AG04449 (cell line): ENCODE results near the gene RASSF7.

Source experiments
- CTCF ChIA-PET: fragments of 350-600 bp; formaldehyde crosslinking; extraction: SDS; loops from one replicate; lab custom pipeline; 2021; ENCODE audit warnings: antibody characterized with exemption; lab: Yijun Ruan, JAX
- POLR2A ChIA-PET: fragments of 400-600, 350-600 bp; formaldehyde crosslinking; extraction: SDS; loops from one replicate; lab custom pipeline; 2020; ENCODE audit warnings: antibody characterized with exemption, inconsistent platforms; lab: Yijun Ruan, JAX
- DNase-seq: peaks from one replicate; pipeline ENCODE4 v3.0.0-alpha.2; 2010; ENCODE audit warnings: low read depth, low spot score
- H3K4me3 ChIP-seq: 2 replicates; pipeline ENCODE4 v1.5.1; 2011; ENCODE audit warnings: low read depth, mild to moderate bottlenecking, control low read depth, low read length
- CTCF ChIP-seq: IDR thresholded peaks from one replicate; pipeline ENCODE4 v1.5.1; 2011; ENCODE audit warnings: mild to moderate bottlenecking, moderate library complexity, low read length, control low read depth, inconsistent platforms; ENCODE audit not compliant: insufficient read depth; ENCODE audit errors: missing control alignments

RASSF7 gene

DNA sequence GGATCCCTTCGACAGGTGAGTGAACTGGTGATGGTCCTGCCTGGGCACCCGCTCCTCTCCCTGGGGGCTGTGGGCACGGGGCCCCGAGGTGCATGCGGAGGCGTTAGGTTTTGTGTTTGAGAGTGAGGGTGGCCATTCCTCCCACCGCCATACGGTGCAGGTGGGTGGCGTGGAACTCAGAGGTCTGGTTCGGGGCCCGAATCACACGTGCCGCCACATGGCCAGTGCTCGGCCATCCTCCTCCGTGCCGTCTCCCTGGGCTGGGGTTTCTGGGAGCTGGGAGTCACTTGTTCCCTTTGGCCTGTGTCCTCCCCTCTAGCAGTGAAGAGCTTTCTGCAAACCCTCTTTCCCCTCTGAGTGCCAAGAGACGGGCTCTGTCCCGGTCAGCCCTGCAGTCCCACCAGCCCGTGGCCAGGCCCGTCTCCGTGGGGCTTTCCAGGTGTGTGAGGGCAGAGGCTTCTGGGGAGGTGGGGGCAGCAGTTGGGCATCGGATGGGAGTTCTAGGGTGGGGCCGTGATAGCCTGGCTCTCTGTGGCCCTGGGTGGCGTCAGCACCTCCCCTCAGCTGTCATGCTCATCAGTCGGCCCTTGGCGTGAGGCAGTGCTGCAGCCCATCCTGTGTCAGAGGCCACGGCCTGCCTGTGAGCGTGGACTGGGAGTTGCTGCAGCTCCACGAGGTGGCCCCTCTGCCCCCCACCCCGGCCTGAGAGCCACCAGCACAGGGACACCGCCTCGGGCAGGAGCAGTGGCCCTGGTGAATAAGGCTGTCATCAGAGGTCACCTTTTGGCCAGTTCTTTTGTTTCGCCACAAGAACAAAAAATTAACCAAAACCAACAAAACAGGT is 44.7 kb downstream of the RASSF7 start:
- no peak for DNase-seq
- CTCF ChIA-PET: no interaction called here
- H3K4me3 ChIP-seq: no peak overlapping the region
- no peak for TF ChIP-seq CTCF
- POLR2A ChIA-PET: no interaction called here

DNA sequence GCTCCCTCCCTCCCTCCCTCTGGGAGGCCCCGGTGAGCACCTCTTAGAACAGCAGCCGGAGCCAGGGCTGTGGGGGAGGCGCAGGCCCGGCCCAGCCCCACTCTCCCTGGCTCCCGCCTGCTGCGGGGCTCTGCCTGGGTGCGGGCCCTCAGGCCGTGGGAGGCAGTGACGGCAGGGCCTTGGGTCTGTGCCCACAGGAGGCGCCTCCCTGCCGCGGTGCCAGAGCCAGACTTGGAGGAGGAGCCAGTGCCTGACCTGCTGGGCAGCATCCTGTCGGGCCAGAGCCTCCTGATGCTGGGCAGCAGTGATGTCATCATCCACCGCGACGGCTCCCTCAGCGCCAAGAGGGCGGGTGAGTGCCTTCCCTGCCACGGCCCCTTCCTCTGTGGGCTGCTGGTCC is 45.5 kb downstream of the RASSF7 start:
- no peak overlapping the region for H3K4me3 ChIP-seq
- ChIA-PET POLR2A (no interaction called here), CTCF (no interaction called here)
- TF ChIP-seq CTCF: no peak
- no peak for DNase-seq

DNA sequence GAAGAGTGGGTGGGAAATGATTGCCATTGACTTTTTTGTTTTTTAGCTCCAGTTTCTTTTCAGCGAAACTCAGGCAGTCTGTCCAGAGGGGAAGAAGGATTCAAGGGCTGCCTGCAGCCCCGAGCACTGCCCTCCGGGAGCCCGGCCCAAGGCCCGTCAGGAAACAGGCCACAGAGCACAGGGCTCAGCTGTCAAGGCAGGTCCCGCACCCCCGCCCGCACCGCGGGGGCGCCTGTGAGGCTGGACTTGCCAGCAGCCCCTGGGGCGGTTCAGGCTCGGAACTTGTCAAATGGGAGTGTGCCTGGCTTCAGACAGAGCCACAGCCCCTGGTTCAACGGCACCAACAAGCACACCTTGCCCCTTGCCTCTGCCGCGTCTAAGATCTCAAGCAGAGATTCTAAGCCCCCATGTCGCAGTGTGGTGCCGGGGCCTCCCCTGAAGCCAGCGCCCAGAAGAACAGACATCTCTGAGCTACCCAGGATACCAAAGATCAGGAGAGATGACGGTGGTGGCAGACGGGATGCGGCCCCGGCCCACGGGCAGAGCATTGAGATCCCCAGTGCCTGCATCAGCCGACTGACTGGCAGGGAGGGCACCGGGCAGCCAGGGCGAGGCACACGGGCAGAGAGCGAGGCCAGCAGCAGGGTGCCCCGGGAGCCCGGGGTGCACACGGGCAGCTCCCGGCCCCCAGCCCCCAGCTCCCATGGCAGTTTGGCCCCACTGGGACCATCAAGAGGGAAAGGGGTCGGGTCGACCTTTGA is 46.4 kb downstream of the RASSF7 start:
- no peak for TF ChIP-seq CTCF
- H3K4me3 ChIP-seq: no peak overlapping the region
- no peak for DNase-seq
- POLR2A ChIA-PET: no interaction called here
- CTCF ChIA-PET: no interaction called here

GRCh38 chr11:607971-608659 is 47.3 kb downstream of the RASSF7 start:
- POLR2A ChIA-PET: no interaction called here
- no peak overlapping the region for H3K4me3 ChIP-seq
- no peak for DNase-seq
- CTCF ChIA-PET: no interaction called here
- TF ChIP-seq CTCF: no peak

- no peak for TF ChIP-seq CTCF
- no peak for DNase-seq
- no peak overlapping the region for H3K4me3 ChIP-seq
- ChIA-PET CTCF (no interaction called here), POLR2A (no interaction called here)
These were observed 48.1 kb downstream of the RASSF7 start for GRCh38 chr11:608791-609251.

DNA sequence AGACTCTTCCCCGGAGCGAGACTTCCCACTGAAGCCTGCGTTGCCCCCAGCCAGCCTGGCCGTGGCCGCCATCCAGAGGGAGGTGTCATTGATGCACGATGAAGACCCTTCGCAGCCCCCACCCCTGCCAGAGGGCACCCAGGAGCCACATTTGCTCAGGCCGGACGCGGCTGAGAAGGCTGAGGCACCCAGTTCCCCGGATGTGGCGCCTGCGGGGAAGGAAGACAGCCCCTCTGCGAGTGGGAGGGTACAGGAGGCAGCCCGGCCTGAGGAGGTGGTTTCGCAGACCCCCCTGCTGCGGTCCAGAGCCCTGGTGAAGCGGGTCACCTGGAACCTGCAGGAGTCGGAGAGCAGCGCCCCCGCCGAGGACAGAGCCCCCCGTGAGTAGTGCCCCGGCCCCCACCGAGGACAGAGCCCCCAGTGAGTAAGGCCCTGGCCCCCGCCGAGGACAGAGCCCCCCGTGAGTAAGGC is 48.6 kb downstream of the RASSF7 start:
- ChIA-PET POLR2A (no interaction called here), CTCF (no interaction called here)
- no peak overlapping the region for H3K4me3 ChIP-seq
- TF ChIP-seq CTCF: no peak
- no peak for DNase-seq
